ENCODE measurements around the gene FKBP4. TPM values are rescaled to one million over a fixed set of nuclear protein-coding genes. Genes with fewer than 3 reads are reported as not detected.

The FKBP4 gene
- total RNA-seq, 1 donor from 2014 or later, result 57.0 TPM

- Histone ChIP-seq H3K4me3 (peak within 1 kb of the TSS; percentile 56), H3K27me3 (ENCODE audit: low read depth) (peaks cover 11% of the 10 kb centered on the region), H3K9me3 (replicated peaks) (no peaks in the 10 kb centered on the region), H3K27ac (replicated peaks) (peak within 1 kb of the TSS; percentile 55), H3K36me3 (peaks cover 35% of the 10 kb centered on the region), H3K4me1 (peaks cover 22% of the 10 kb centered on the region)
- TF ChIP-seq CTCF (IDR thresholded peaks at IDR 0.05; ENCODE audit: borderline replicate concordance), result peak; percentile 13
- no peak for DNase-seq
- intact Hi-C loops (cut with micrococcal nuclease), result no loop called here
Observed at GRCh38 chr12:2834581-2835491, 40.1 kb downstream of the FKBP4 start, which contains the start of gene NRIP2. Gene NRIP2 (minus strand): TSS chr12:2835035. CDS start chr12:2834983, 52 bp downstream.

- H3K4me1 ChIP-seq, result peaks cover 22% of the 10 kb centered on the region
- no peaks in the 10 kb centered on the region for H3K9me3 ChIP-seq (replicated peaks)
- DNase-seq, result no peak
- intact Hi-C loops (cut with micrococcal nuclease), result no loop called here
- peaks cover 25% of the 10 kb centered on the region for H3K36me3 ChIP-seq
- peaks cover 11% of the 10 kb centered on the region for H3K27me3 ChIP-seq (ENCODE audit: low read depth)
- TF ChIP-seq CTCF (IDR thresholded peaks at IDR 0.05; ENCODE audit: borderline replicate concordance), result no peak
- no peak overlapping the region for H3K27ac ChIP-seq (replicated peaks)
- H3K4me3 ChIP-seq, result no peak overlapping the region
Observed at GRCh38 chr12:2835691-2836403, 41.1 kb downstream of the FKBP4 start.

GRCh38 chr12:2836574-2836973 lies 41.8 kb downstream of the FKBP4 start:
- no peak overlapping the region for H3K27ac ChIP-seq (replicated peaks)
- DNase-seq, result no peak
- peaks cover 28% of the 10 kb centered on the region for H3K4me1 ChIP-seq
- H3K9me3 ChIP-seq (replicated peaks), result no peaks in the 10 kb centered on the region
- peaks cover 11% of the 10 kb centered on the region for H3K27me3 ChIP-seq (ENCODE audit: low read depth)
- intact Hi-C loops (cut with micrococcal nuclease), result no loop called here
- H3K36me3 ChIP-seq, result peaks cover 18% of the 10 kb centered on the region
- no peak for TF ChIP-seq CTCF (IDR thresholded peaks at IDR 0.05; ENCODE audit: borderline replicate concordance)
- no peak overlapping the region for H3K4me3 ChIP-seq

- peaks cover 10% of the 10 kb centered on the region for H3K36me3 ChIP-seq
- no peak overlapping the region for H3K27ac ChIP-seq (replicated peaks)
- no peak overlapping the region for H3K4me3 ChIP-seq
- no peak for DNase-seq
- intact Hi-C loops (cut with micrococcal nuclease), result no loop called here
- peaks cover 17% of the 10 kb centered on the region for H3K4me1 ChIP-seq
- H3K27me3 ChIP-seq (ENCODE audit: low read depth), result peaks cover 4% of the 10 kb centered on the region
- no peaks in the 10 kb centered on the region for H3K9me3 ChIP-seq (replicated peaks)
- no peak for TF ChIP-seq CTCF (IDR thresholded peaks at IDR 0.05; ENCODE audit: borderline replicate concordance)
Observed at GRCh38 chr12:2841056-2841650, 46.4 kb downstream of the FKBP4 start.

- intact Hi-C loops (cut with micrococcal nuclease), result no loop called here
- peaks cover 17% of the 10 kb centered on the region for H3K4me1 ChIP-seq
- peak overlapping the region; percentile 17 for H3K27ac ChIP-seq (replicated peaks)
- no peak for TF ChIP-seq CTCF (IDR thresholded peaks at IDR 0.05; ENCODE audit: borderline replicate concordance)
- DNase-seq, result no peak
- no peaks in the 10 kb centered on the region for H3K9me3 ChIP-seq (replicated peaks)
- H3K4me3 ChIP-seq, result no peak overlapping the region
- H3K36me3 ChIP-seq, result peaks cover 10% of the 10 kb centered on the region
- H3K27me3 ChIP-seq (ENCODE audit: low read depth), result no peaks in the 10 kb centered on the region
Observed at GRCh38 chr12:2842948-2843347, 48.2 kb downstream of the FKBP4 start.

All from left ventricle myocardium inferior (tissue), 1 donor.